Thyroid gland (tissue), 4 donors: ENCODE data around the gene LPP. TPM values are rescaled to one million over a fixed set of nuclear protein-coding genes. Genes with fewer than 3 reads are reported as not detected.
A peak's percentile ranks its signal among the peaks of the same experiment; 100 is the strongest.

Experiments
- DNase-seq, 2 donors: peaks; one replicate each; pipeline ENCODE4 v3.0.0-alpha.2; 2019
- H3K27ac ChIP-seq, 3 donors: fragments of 200-600 bp; sonication (generic); 1 replicate in 2 of 3; 2 replicates in 1 of 3; pipeline ENCODE4 v1.5.1; 2016 to 2019; ENCODE audit warnings: mild to moderate bottlenecking in 1 of 3, moderate library complexity in 1 of 3
- H3K27me3 ChIP-seq: fragments of 200-600 bp; sonication (generic); one replicate; pipeline ENCODE4 v1.5.1; 2019
- H3K36me3 ChIP-seq, 2 donors: fragments of 200-600 bp; sonication (generic); one replicate each; pipeline ENCODE4 v1.5.1; 2016 to 2019
- H3K4me1 ChIP-seq, 2 donors: fragments of 200-600 bp; sonication (generic); one replicate each; pipeline ENCODE4 v1.5.1; 2017 to 2019
- H3K4me3 ChIP-seq, 3 donors: fragments of 200-600 bp; sonication (generic); replicated peaks in 1 of 3; 1 replicate in 2 of 3; 2 replicates in 1 of 3; pipeline ENCODE4 v1.5.1; 2016; ENCODE audit warnings: mild to moderate bottlenecking in 1 of 3
- H3K9me3 ChIP-seq: fragments of 200-600 bp; sonication (generic); one replicate; pipeline ENCODE4 v1.5.1; 2017
- CTCF ChIP-seq, 6 experiments: fragments of 200-600 bp in 3 of 6; fragments of 450-650 bp in 3 of 6; sonication (generic) in 3 of 6; IDR thresholded peaks; one replicate each; pipeline ENCODE4 v1.5.1; 2016 to 2019; ENCODE audit warnings: antibody characterized with exemption in 6 of 6, mild to moderate bottlenecking in 2 of 6, inconsistent platforms in 1 of 6, moderate library complexity in 1 of 6
- POLR2A ChIP-seq, 2 donors: fragments of 450-650 bp; IDR thresholded peaks; one replicate each; pipeline ENCODE4 v1.6.1; 2017; ENCODE audit warnings: antibody characterized with exemption in 2 of 2, mild to moderate bottlenecking in 2 of 2, moderate library complexity in 1 of 2
- WGBS, 2 donors: methylation state at CpG; one replicate each; pipeline ENCODE4 v1.1.5; 2017; 5-methylcytosine and 5-hydroxymethylcytosine counted together
- intact Hi-C: fragments of 100-400 bp; cut with DNase I; formaldehyde crosslinking; loops from one replicate; pipeline ENCODE4 v1.15.1; 2023
- total RNA-seq, 4 donors: library from RNA; depleted of rRNA; stranded (reverse); fragments of >200 nt; gene quantifications; one replicate each; pipeline ENCODE4 v1.2.3, GENCODE V29; 2016

Gene LPP
- total RNA-seq, 4 donors from 2014 or later: 79.0 to 141 (median 82.8) TPM

DNA sequence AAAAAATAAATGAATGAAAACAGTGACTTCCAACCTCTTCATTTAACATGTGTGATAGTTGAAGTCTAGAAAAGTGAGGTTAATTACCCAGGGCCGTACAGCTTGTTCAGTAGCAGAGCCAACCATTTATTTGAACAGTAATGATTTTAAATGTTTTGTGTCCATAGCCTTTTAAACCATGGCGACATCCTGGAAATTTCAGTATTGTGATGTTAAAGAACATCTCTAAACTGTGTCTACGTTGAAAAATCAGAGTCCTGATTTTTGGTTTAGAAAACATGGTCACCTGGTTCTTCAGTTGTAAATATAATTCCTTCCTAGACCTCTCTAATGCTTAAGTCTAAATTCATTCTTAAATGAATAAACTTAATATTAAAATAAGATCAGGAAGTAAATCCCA is 14.2 kb downstream of the LPP start:
- H3K4me1 ChIP-seq: peaks cover 6 to 14% of the 10 kb centered on the region in 2 donors
- no peaks in the 10 kb centered on the region for H3K27me3 ChIP-seq
- 93 to 95% methylated on average over 3 of the region's 3 CpGs for WGBS, 2 donors
- intact Hi-C loops: no loop called here
- DNase-seq: no peak
- H3K4me3 ChIP-seq: no peak overlapping the region
- H3K36me3 ChIP-seq: no peaks in the 10 kb centered on the region
- no peak overlapping the region for H3K27ac ChIP-seq
- H3K9me3 ChIP-seq: no peaks in the 10 kb centered on the region
- TF ChIP-seq CTCF (IDR thresholded peaks at IDR 0.05) (no peak), POLR2A (IDR thresholded peaks at IDR 0.05) (no peak)

- intact Hi-C loops: no loop called here
- no peak overlapping the region for H3K27ac ChIP-seq
- peaks cover 6 to 11% of the 10 kb centered on the region in 2 donors for H3K4me1 ChIP-seq
- TF ChIP-seq POLR2A (IDR thresholded peaks at IDR 0.05): no peak
- TF ChIP-seq CTCF (IDR thresholded peaks at IDR 0.05): no peak
- no peak overlapping the region for H3K4me3 ChIP-seq
- H3K27me3 ChIP-seq: no peaks in the 10 kb centered on the region
- no peaks in the 10 kb centered on the region for H3K36me3 ChIP-seq
- no peak for DNase-seq
- H3K9me3 ChIP-seq: no peaks in the 10 kb centered on the region
Observed at GRCh38 chr3:188168648-188169047, 14.7 kb downstream of the LPP start.

DNA sequence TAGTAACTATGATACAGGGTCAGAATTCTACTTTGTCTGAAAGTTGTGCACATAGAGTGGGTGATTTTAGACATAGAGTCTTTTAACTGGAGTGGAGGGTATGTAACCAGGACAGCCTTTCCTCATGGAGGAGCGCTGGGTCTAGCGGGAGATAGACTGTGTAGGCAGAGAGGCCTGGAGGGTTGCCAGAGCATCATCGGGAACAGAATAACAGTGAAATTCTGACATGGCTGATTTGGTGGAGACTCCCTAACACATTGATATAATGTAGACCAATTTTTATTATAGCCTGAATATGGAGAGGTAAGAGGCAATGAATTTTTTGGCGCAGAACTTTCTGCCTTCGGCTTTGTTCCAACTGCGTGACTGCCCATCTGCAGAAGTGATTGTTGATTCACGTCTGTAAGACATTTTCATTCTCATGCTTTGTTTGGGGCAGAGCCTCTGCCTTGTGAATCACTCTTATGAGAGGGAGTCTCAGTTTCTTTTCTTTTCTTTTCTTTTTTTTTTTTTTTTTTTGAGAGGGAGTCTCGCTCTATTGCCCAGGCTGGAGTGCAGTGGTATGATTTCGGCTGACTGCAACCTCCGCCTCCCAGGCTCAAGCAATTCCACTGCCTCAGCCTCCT is 16.0 kb downstream of the LPP start:
- intact Hi-C loops: no loop called here
- H3K27ac ChIP-seq: no peak overlapping the region
- 91 to 92% methylated on average over 10 of the region's 10 CpGs for WGBS, 2 donors
- DNase-seq: peak in 1 of 2 donors; percentile 15
- H3K36me3 ChIP-seq: no peaks in the 10 kb centered on the region
- H3K9me3 ChIP-seq: no peaks in the 10 kb centered on the region
- no peaks in the 10 kb centered on the region for H3K27me3 ChIP-seq
- TF ChIP-seq POLR2A (IDR thresholded peaks at IDR 0.05) (no peak), CTCF (IDR thresholded peaks at IDR 0.05) (no peak)
- H3K4me1 ChIP-seq: peaks cover 6 to 11% of the 10 kb centered on the region in 2 donors
- no peak overlapping the region for H3K4me3 ChIP-seq

DNA sequence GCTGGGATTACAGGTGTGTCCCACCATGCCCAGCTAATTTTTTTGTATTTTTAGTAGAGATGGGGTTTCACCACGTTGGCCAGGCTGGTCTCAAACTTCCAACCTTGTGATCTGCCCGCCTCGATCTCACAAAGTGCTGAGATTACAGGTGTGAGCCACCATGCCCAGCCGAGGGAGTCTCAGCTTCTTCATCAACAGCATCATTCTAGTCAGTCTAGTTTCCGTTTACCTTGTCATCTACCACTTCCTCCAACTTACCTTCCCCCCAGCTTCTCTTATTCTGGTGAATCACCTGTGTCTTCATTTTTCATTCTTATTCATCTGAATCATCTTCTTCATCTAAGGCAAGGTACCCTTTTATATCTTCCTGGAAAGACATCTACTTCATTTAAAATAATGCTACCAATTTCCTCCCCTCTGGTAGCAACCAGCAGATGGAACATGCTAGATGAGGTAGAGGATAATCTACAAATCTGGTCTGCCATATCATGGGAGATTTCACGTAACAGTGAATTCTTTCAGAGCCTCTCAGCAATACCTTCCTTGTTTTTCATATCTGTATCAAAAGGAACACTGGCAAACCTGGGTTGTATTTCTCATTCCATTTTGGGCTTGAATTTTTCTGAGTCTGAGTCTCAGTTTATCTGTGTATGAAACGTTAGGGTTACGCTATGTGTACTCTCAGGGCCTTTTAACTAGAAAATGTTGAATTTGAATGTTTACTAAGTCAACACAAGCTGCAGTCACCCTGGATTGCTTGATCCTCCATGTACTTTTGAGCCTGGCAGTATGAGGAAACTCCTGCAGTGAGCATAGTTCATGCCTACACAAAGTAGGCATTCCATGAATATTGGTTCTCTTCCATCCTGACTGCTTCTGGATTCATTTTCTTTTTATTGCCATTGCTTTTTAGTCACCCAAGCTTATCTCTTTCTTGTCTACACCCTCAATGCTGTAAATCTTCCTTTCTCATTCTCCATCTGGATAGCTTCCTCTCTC is 16.8 kb downstream of the LPP start:
- Histone ChIP-seq H3K36me3 (no peaks in the 10 kb centered on the region), H3K4me3 (no peak overlapping the region), H3K4me1 (peaks cover 6 to 11% of the 10 kb centered on the region in 2 donors), H3K27ac (no peak overlapping the region), H3K9me3 (no peaks in the 10 kb centered on the region), H3K27me3 (no peaks in the 10 kb centered on the region)
- TF ChIP-seq POLR2A (IDR thresholded peaks at IDR 0.05): no peak
- no peak for TF ChIP-seq CTCF (IDR thresholded peaks at IDR 0.05)
- intact Hi-C loops: no loop called here
- 83 to 87% methylated on average over 8 of the region's 8 CpGs for WGBS, 2 donors
- DNase-seq: no peak
